GDM1 (cell line): ENCODE results near the gene UVRAG.
"Not testable (repeated sequence)": the region's sequence is repeated elsewhere in the genome, so short reads cannot be mapped to it uniquely, and the experiment has no call there.

Experiments
- DNase-seq: peaks from one replicate; lab custom pipeline; 2025; lab: John Stamatoyannopoulos, UW

Gene UVRAG

DNA sequence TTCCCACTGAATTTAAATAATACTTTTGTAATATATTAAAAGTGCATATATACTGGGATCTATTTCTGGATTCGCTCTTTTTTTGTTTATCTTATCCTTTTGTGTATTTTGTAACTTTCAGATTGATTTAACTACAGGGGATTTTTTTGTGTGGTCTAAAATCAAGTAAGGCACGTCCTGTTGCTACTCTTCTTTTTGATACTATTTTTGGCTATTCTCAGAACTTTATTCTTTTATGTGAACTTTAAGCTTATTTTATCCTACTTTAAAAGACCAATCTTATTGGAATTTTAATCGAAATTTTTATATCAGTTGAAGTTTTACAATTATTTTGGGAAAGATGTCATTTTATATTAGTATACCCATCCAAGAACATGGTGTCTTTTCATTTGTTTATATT, 106.8 kb downstream of the UVRAG start:
- DNase-seq = no peak

DNA sequence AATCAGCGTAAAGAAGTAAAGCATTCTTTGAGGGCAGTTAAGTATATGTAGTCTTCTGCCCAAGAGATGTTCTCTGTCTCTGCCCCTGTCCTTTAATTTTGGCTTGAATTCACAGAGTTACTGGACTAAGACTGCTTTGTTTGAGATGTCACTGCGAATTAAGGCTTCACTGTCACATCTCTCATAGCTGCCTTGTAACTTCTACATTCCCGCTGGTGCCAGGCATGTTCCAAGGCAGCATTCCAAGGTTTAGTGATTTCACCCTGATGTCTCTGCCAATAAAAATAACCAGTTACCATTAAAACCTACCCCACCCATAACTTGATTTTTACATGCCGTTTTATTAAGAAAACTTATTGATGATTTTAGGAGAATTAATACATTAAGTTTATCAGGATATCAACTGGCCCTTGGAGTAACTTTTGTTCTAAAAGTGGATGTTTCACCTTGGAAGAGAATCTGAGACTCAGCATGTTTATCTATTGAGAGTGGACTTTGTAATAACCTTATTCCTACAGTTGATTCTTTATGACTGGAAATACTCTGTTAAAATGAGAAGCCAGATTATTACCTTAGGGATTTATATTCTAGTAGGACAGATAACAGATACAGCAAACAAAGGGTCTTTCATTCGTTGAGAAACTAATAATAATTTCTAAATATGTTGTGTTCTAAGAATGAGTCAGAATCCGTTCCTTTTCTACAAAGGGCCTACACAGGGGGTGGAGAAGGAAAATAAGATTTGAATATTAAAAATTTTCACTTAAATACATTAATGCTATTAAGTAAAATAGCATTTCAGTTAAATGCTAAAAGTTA, 110.2 kb downstream of the UVRAG start:
- DNase-seq = no peak

DNA sequence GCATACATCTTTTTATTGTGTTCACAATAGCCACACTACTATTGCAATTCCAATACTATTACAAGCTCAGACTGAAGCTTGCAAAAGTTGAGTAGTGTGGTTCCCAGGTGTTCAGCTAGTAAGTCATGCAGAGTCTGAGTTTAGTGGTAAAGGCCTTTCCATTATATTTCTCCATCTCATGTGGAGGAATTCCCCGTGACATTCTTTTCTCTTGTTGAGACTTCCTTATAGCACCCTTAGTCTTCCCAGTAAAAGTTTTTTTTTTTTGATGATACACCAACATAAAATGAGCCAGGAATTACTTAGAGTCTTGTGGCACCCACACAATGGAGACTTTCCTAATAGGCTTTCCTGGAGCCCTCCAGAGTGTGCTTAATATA, 110.8 kb downstream of the UVRAG start:
- DNase-seq = no peak

DNA sequence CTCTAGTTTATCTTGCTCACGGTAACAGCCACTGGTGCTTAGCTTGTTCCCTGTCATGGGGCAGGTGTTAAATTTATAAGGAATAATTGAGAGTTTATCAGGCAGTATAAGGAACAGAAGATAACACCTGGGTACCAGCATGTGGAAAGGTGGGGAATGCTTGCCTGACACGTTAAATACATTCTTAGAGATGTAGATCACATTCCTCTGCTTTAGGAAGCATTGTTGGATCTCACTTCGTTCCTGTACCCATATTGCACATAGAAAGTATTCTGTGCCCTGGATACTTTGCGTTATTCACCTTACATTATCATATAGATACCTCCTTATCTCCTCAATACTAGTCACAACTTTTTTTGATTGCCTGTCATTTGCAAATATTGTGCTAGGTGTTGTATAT, 114.7 kb downstream of the UVRAG start:
- DNase-seq = no peak

DNA sequence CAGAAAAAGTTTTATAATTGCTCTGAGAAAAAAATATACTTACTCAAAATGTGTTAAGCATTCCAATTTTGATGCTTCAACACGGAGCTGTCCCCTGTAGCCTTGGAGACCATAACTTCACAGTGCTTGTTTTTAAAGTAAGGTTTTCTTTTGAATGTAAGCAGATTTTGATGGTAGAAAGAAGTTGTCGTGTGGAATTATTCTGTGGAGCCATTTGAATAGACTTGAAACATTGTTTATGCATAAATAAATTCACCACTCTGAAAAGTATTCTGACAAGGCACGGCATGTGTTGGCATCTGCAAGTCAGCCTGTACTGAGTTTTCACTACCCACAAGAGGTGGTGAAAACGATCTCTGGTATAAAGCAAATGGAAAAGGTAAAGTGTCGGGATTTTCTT, 115.5 kb downstream of the UVRAG start:
- no peak for DNase-seq

DNA sequence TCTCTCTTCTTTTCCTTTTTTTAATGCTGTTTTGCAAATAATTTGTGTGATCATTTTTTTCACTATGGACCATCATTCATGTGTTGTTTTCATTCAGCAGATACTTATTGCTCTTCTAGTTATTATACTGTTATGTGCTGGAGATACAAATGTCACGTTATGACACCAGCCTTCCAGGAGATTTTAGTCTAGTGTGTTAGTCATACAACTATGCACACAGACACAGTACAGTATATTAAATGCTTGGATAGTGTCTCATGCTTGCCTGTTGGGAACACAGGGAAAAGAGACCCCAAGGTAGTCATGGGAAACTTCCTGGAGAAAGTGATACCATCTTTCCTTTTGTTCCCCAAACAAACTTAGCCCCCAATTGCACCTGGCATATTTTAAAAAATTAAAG, 116.1 kb downstream of the UVRAG start:
- no peak for DNase-seq

DNA sequence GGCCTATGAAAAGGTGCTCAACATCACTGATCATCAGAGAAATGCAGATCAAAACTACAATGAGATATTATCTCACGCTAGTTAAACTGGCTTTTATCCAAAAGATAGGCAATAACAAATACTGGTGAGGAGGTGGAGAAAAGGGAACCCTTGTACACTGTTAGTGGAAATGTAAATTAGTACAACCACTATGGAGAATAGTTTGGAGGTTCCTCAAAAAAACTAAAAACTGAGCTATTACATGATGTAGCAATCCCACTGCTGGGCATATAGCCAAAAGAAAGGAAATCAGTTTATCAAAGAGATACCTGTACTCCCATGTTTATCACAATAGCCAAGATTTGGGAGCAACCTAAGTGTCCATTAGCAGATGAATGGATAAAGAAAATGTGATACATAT, 118.7 kb downstream of the UVRAG start:
- not testable (repeated sequence) for DNase-seq

DNA sequence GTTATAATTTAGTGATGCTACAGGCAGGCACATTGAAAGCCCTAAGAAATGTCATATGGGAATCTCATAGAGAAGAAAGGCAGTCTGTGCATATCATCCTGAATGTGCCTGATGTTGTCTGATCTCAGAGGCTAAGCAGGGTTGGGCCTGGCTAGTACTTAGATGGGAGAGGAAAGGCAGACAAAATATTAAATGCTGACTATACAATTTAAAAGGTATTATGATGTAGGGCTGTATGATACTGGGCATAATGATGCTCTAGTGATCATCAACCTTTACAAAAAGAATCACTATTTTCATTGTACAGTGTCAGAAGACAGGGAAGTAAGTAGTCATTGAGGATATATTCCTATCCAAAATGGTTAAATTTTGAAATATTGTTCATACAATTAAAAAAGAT, 119.8 kb downstream of the UVRAG start:
- no peak for DNase-seq

DNA sequence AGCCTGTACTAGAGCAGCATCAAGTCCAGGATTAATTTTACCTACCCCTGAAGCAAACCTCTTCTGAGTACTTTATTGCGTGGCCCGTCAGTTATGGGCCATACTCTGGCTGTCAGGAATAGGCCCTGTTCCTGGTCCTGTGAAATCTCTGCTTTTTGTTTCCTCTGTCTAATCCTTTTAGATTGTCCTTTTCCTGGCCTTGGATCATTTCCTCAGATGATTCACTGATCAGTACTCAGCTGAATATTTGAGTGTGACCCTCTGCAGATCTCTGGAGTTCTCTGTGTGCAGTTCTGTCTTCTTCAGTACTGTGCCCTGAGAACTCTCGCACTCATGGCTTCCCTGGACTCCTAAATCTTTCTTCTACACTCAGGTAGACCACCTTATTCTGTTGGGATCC, 123.5 kb downstream of the UVRAG start:
- no peak for DNase-seq

DNA sequence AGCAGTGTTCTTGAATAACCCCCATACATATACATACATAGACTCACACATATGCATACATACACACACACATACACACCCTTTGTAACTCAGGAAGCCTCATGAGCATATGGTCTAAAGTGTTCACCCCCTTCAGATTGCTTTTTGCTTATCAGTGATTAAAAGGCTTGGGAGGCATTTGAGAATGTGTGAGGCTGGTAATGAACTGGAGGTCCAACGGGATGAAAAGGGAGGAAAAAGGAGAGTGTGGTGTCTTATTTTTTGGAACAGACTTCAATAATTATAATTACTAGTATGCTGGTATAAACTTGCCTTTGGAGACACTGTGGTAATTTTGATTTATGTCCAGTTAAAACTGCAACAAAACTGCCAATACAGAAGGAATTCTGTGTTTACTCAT, 124.5 kb downstream of the UVRAG start:
- no peak for DNase-seq

DNA sequence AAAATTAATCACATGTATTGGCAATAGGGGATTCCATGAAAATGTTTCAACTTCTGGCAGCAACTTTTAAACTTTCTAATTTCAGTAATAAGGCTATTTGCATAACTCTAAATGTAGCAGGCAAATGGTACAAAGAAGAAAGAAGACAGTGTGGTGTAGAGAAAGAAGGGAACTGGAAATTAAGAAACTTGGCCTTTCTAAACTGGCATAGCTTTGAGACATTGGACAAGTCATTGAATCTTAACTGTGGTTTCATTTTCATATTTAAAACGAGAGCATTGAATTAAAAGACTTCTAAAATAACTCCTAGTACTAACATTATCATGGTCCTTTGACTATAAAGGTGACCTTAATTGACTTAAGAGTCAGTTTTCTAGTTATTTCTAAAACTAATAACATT, 125.0 kb downstream of the UVRAG start:
- DNase-seq = no peak

DNA sequence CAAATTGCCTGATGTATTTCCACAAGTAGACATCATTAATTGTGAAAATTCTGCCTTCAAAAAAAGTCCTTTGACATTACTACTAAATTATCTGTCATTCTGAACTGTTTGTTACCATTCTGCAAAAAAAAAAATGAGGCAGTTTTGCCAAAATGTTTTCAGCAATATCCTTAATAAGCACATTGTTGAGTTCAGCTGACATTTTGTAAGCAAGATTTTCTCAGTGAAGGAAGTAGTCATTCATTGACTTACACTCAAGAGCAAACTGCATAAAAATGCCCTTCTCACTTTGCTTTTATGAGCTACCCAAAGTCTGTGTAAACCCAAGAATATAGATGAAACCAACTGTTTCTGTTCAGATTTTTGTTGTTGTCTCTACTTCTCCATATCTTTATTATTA, 125.9 kb downstream of the UVRAG start:
- no peak for DNase-seq

DNA sequence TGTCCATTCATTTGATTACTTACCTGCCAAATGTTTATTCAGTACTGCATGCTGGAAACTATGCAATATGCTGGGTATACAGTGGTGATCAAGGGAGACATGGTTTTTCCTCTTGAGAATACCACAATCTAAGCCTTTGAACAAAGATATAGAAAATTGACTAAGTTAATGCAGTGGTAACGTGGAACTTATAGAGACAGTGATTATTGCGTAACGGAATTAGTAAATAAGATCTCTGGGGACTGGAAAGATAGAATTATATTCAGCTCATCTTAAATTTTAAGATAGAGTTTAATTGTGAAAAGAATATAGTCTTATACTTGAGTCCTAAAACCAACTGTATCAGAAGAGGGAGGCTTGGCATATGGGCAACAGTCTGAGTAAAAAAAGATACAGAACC, 129.5 kb downstream of the UVRAG start:
- DNase-seq = no peak

DNA sequence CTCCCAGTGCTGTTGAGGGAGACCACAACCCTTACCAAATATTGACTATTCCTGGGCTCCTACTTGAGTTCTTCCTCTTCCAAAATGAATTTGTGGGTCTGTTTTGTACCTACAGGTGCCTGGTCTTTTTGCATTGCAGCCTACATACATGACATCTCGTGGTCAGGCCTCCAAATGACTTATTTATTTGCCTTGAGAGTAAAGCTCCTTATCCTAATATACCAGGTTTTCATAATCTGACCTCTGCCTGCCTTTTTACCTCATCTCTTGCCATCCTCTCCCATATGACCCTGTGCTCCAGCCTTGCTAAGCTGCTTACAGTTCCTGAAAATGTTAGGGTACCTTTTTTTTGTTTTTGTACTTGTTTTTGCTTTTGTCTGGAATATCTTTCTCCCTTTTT, 130.4 kb downstream of the UVRAG start:
- DNase-seq = no peak

DNA sequence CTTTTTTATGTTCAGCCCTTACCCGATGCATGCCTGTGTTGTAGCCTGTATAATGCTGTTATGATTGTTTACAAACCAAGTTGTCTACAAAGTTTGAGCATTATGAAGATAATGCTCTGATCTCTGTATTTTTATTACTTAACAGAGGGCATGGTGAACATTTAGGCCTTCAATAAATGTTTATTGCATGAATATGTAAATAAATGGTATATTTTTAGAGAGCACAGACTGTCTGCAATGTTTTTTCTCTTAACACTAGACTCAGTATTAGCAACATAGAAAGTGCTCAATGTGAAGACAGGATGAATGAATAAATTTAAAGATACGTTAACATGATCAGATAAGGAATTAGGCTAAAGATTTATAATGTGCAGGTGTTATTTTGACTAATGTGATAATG, 130.9 kb downstream of the UVRAG start:
- no peak for DNase-seq

DNA sequence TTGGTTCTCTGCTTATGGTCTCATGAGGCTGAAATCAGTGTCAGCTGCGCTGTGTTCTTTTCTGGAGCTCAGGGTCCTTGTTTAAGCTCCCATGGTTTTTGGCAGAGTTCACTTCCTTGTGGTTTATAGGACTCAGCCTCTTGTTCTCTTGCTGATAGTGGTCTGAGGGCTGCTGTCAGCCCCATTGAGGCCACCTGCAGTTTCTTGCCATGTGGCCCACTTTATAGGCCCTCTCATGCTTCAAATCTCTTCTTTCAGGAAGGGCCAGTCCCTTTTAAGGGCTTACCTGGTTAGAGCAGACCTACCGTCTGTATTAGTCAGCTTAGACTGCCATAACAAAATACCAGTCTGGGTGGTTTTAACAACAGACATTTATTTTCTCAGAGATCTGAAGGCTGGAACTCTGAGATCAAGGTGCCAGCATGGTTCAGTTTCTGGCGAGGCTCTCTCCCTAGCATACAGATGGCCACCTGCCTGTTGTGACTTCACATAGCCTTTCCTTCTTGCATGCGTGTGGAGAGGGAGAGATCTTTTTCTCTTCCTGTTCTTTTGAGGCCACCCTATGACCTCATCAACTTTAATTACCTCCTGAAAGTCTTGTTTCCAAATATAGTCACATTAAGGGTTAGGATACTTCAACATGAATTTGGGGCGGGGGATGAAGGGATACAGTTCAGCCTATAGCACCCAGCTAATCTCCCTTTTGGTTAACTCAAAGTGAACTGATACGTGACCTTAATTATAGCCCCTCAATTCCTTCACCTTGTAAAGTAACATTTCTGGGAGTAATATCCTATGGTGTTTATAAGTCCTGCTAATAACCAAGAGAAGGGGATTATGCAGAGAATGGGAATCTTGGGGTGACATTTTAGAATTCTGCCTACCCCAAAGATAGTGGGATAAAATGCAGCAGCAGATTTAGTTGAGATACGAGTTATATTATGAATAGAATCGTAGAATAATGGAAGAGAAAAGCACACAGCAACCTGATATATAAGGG, 131.8 kb downstream of the UVRAG start:
- no peak for DNase-seq

DNA sequence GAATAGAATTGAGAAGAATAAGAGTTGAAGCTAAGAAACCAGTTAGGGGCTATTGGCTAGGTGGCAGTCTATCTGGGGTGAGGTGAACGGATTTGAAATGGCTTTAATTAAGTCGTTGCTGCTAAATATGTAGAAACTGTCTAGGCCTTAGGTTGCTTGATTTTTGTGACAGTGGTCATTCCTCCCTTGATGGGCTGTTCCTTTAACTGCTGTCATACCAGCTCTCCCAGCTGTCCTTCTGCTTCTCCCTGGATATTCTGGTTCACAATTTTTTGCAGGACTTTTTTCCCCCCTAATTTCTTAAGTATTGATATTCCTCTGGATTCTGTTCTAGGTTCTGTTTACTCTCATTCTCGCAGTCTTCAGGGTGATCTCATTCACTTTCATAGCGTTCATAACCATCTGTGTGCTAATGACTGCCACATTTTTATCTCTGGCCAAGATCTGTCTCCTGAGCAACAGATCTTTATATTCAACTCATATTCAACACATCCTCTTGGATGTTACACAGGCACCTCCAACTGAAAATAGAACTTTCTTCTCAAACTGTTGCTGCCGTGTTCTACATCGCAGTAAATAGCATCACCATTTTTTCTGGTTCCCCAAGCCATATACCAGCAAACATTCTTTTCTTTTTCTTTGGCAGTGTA, 134.1 kb downstream of the UVRAG start:
- DNase-seq = no peak

DNA sequence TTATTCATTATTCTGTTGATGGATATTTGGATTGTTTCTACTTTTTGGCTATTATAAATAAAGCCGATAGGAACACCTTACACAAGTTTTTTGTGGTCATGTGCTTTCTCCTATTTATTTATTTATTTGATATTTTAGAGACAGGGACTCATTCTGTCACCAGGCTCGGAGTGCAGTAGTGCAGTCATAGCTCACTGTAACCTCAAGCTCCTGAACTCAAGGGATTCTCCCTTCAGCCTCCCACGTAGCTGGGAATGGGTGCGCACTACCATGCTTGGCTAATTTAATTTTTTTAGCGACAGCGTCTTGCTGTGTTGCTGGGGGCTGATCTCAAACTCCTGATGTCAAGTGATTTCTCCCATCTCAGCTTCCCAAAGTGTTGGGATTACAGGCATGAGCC, 135.1 kb downstream of the UVRAG start:
- DNase-seq = no peak

DNA sequence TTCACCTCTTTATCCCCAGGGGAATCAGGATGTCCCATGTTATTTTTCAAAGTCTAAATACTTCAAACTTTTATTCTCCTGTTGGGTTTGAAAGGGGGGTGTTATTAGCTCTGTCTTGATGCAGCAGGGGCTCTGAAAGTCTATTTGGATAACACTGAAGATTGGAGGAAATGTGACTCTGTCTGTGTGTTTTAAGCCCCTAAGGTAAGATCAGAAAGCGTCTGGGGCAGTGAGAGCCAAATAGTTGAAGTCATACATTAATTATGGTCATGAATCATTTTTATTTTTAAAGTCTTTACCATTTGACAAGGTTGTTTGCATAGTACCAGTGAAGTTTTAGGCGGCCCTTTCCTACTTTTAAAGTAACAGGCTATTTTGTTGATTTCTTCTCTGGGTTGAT, 139.0 kb downstream of the UVRAG start:
- no peak for DNase-seq

DNA sequence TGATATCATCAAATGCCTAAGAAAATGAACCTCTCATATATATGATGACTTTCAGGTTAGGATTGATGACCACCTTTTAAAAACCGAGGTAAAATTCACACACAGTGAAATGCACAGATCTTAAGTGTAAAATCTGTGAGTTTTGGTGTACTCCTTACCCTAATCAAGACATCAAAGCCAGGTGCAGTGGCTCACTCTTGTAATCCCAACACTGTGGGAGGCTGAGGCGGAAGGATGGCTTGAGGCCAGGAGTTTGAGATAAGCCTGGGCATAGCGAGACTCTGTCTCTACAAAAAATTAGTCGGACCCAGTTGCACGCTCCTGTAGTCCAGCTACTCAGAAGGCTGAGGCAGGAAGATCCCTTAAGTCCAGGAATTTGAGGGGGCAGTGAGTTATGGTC, 140.4 kb downstream of the UVRAG start:
- no peak for DNase-seq

DNA sequence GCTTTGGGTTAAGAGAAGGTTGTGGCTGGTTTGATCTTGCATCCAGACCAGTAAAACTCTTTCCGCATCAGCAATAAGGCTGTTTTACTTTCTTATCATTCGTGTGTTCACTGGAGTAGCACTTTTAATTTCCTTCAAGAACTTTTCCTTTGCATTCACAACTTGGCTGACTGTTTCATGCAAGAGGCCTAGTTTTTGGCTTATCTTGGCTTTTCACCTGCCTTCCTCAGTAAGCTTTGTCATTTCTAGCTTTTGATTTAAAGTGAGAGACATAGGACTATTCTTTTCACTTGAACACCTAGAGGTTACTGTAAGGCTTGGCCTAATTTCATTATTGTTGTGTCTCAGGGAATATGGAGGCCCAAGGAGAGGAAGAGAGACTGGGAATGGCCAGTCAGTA, 144.5 kb downstream of the UVRAG start:
- no peak for DNase-seq

DNA sequence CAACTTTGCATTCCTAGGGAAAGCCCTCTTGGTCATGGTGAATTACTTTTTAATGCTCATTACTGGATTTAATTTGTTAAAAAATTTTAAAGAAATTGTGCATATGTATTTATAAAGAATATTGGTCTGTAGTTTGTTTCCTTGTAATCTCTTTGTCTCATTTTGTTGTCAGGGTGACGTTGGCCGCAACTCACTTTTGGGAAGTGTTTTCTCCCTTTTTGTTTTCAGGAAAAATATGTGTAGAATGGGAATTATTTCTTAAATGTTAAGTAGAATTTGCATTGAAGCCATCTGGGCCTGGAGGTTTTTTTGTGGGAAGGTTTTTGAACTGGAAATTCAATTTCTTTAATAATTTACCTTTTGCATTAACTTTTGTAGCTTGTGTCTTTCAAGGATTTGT, 149.1 kb downstream of the UVRAG start:
- DNase-seq = no peak
